Upper lobe of left lung (tissue), 4 donors: ENCODE measurements around the gene DIAPH2.

Experiments used
- POLR2A ChIP-seq, 4 donors: fragments of 450-650 bp; IDR thresholded peaks; one replicate each; pipeline ENCODE4 v1.5.1; 2016 to 2017; ENCODE audit warnings: antibody characterized with exemption in 4 of 4, mild to moderate bottlenecking in 2 of 4
- TF ChIP-seq, protein P1 (sequence below), 6 experiments: fragments of 450-650 bp in 4 of 6; fragments of 200-600 bp in 2 of 6; sonication (generic) in 2 of 6; IDR thresholded peaks; one replicate each; pipeline ENCODE4 v1.5.1; 2016 to 2019; ENCODE audit warnings: antibody characterized with exemption in 6 of 6

DNA sequence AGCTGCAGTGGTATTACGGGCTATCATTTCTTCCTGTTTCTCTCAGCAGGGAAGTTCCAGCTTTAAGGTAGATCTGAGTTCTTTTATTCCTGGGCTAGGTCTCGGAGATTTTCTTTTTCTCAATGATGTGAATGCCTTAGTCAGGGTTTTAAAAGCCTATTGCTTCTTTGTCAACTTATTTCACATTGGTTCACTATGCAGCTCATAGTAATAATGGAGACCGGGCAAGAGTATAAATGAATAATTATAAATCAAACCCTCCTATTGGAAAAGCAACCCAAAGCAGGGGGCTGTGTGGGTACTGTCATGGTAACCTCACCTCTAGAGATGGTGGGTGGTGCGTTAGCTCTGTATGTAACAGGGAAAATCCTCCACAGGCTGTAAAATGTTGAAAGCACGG, 762.7 kb downstream of the DIAPH2 start:
- TF ChIP-seq, protein P1, sequence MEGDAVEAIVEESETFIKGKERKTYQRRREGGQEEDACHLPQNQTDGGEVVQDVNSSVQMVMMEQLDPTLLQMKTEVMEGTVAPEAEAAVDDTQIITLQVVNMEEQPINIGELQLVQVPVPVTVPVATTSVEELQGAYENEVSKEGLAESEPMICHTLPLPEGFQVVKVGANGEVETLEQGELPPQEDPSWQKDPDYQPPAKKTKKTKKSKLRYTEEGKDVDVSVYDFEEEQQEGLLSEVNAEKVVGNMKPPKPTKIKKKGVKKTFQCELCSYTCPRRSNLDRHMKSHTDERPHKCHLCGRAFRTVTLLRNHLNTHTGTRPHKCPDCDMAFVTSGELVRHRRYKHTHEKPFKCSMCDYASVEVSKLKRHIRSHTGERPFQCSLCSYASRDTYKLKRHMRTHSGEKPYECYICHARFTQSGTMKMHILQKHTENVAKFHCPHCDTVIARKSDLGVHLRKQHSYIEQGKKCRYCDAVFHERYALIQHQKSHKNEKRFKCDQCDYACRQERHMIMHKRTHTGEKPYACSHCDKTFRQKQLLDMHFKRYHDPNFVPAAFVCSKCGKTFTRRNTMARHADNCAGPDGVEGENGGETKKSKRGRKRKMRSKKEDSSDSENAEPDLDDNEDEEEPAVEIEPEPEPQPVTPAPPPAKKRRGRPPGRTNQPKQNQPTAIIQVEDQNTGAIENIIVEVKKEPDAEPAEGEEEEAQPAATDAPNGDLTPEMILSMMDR (IDR thresholded peaks at IDR 0.05) = no peak
- TF ChIP-seq POLR2A (IDR thresholded peaks at IDR 0.05) = no peak
